HEK293T (cell line): ENCODE measurements around the gene WDR37.

Source experiments
- ARNT ChIP-seq: fragments of 450-650 bp; IDR thresholded peaks from 2 replicates; pipeline ENCODE4 v1.6.1; 2017; ENCODE audit warnings: mild to moderate bottlenecking
- BHLHE40 ChIP-seq: fragments of 450-650 bp; IDR thresholded peaks from 2 replicates; pipeline ENCODE4 v1.6.1; 2016; ENCODE audit warnings: mild to moderate bottlenecking, moderate library complexity, borderline replicate concordance
- CTBP1 ChIP-seq: fragments of 450-650 bp; IDR thresholded peaks from 2 replicates; pipeline ENCODE4 v1.6.1; 2016; ENCODE audit warnings: borderline replicate concordance
- ELF4 ChIP-seq: fragments of 450-650 bp; IDR thresholded peaks from 2 replicates; pipeline ENCODE4 v1.6.1; 2017; ENCODE audit warnings: antibody characterized with exemption
- FOXA1 ChIP-seq: fragments of 450-650 bp; IDR thresholded peaks from 2 replicates; pipeline ENCODE4 v1.6.1; 2016; ENCODE audit warnings: mild to moderate bottlenecking
- FOXK2 ChIP-seq: fragments of 450-650 bp; IDR thresholded peaks from 2 replicates; pipeline ENCODE4 v1.6.1; 2016; ENCODE audit warnings: mild to moderate bottlenecking
- FOXM1 ChIP-seq: fragments of 450-650 bp; IDR thresholded peaks from 2 replicates; pipeline ENCODE4 v1.6.1; 2017; ENCODE audit warnings: mild to moderate bottlenecking, borderline replicate concordance
- HDGF ChIP-seq: fragments of 450-650 bp; IDR thresholded peaks from 2 replicates; pipeline ENCODE4 v1.6.1; 2017; ENCODE audit warnings: antibody characterized with exemption, borderline replicate concordance
- LEF1 ChIP-seq: fragments of 450-650 bp; IDR thresholded peaks from 2 replicates; pipeline ENCODE4 v1.6.1; 2017; ENCODE audit warnings: mild to moderate bottlenecking, borderline replicate concordance
- NFRKB ChIP-seq: fragments of 450-650 bp; IDR thresholded peaks from 2 replicates; pipeline ENCODE4 v1.6.1; 2016; ENCODE audit warnings: mild to moderate bottlenecking, moderate library complexity
- SP1 ChIP-seq: fragments of 450-650 bp; IDR thresholded peaks from 2 replicates; pipeline ENCODE4 v1.6.1; 2017
- SUZ12 ChIP-seq: fragments of 450-650 bp; IDR thresholded peaks from 2 replicates; pipeline ENCODE4 v1.6.1; 2016; ENCODE audit warnings: mild to moderate bottlenecking
- ZNF384 ChIP-seq: fragments of 450-650 bp; IDR thresholded peaks from 2 replicates; pipeline ENCODE4 v1.6.1; 2016
- TF ChIP-seq, protein P1 (sequence below): fragments of 450-650 bp; IDR thresholded peaks from 2 replicates; pipeline ENCODE4 v1.6.1; 2016

DNA sequence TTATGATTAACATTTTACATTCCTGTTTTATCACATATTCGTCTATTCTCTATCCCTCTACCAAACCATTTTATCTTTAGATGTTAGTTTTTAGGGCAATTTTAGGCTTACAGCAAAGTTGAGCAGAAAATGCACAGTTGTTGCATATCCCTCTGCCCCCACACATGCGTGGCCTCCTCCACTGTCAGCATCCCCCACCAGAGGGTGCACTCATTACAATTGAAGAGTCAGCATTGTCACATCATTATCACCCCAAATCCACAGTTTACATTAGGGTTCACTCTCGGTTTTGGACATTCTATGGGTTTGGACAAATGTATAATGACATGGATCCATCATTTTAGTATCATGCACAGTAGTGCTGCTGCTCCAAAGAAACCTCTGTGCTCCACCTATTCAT, 86.4 kb downstream of the WDR37 start:
- no peak for TF ChIP-seq FOXK2
- TF ChIP-seq SUZ12, result no peak
- TF ChIP-seq FOXM1, result no peak
- no peak for TF ChIP-seq ELF4
- no peak for TF ChIP-seq ARNT
- TF ChIP-seq HDGF, result no peak
- TF ChIP-seq NFRKB, result no peak
- no peak for TF ChIP-seq BHLHE40
- no peak for TF ChIP-seq CTBP1
- TF ChIP-seq, protein P1, sequence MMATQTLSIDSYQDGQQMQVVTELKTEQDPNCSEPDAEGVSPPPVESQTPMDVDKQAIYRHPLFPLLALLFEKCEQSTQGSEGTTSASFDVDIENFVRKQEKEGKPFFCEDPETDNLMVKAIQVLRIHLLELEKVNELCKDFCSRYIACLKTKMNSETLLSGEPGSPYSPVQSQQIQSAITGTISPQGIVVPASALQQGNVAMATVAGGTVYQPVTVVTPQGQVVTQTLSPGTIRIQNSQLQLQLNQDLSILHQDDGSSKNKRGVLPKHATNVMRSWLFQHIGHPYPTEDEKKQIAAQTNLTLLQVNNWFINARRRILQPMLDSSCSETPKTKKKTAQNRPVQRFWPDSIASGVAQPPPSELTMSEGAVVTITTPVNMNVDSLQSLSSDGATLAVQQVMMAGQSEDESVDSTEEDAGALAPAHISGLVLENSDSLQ, result no peak
- TF ChIP-seq SP1, result no peak
- no peak for TF ChIP-seq FOXA1
- TF ChIP-seq ZNF384, result no peak
- no peak for TF ChIP-seq LEF1
